ENCODE data around the gene FGD6. TPM values are rescaled to one million over a fixed set of nuclear protein-coding genes. Genes with fewer than 3 reads are reported as not detected.

Gene FGD6
- polyA plus RNA-seq, 1 donor (not counting 4 experiments of a cell fraction or from before 2014, with no cell fraction given): 54.2 TPM

DNA sequence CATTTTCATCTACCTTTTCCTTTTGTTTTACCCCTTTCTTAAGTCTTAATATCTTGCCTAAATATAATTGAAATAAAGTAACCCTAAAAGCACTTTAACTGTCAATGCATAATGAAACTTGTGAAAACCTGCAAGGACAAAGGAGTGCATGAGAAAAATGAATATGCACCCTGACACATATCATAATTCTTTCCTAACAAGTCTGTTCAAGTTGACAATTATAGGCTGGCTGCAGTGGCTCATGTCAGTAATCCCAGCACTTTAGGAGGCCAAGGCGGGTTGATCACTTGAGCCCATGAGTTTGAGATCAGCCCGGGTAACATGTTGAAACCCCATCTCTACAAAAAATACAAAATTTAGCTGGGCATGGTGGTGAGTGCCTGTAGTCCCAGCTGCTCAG lies 65.4 kb downstream of the FGD6 start:
- dilution Hi-C loops (cut with MboI; ENCODE audit: extremely low pct_ligation_motif_present, low sequenced_read_pairs): no loop called here
- Histone ChIP-seq H3K9ac (ENCODE audit: control insufficient read depth, extremely low read depth, insufficient read depth, low read length) (peak overlapping the region; percentile 47), H4K20me1 (ENCODE audit: control insufficient read depth, extremely low read depth, insufficient read depth, low read length) (no peaks in the 10 kb centered on the region), H3K4me2 (ENCODE audit: control insufficient read depth, extremely low read depth, insufficient read depth, low read depth, low read length) (peak overlapping the region; percentile 11), H3K36me3 (ENCODE audit: control insufficient read depth in 2 of 2, extremely low read depth in 1 of 2, insufficient read depth in 2 of 2, low read length in 2 of 2) (no peaks in the 10 kb centered on the region), H3K4me1 (ENCODE audit: control insufficient read depth, extremely low read depth, insufficient read depth, low read length) (peaks cover 20% of the 10 kb centered on the region), H3K9me1 (ENCODE audit: control insufficient read depth, extremely low read depth, insufficient read depth, low read length) (no peaks in the 10 kb centered on the region), H2AFZ (ENCODE audit: control insufficient read depth, low read length) (no peak overlapping the region), H3K79me2 (ENCODE audit: control insufficient read depth, insufficient read depth, low read length) (peaks cover 3% of the 10 kb centered on the region), H3K27ac (ENCODE audit: control insufficient read depth, insufficient read depth, low read length) (peak overlapping the region; percentile 73), H3K27me3 (ENCODE audit: control insufficient read depth, extremely low read depth, insufficient read depth, low read length) (no peaks in the 10 kb centered on the region), H3K9me3 (ENCODE audit: control insufficient read depth, low read depth, low read length) (no peaks in the 10 kb centered on the region), H3K4me3 (ENCODE audit: control insufficient read depth in 2 of 3, extremely low read depth in 1 of 3, insufficient read depth in 2 of 3, low read depth in 1 of 3, low read length in 3 of 3) (no peak overlapping the region)
- DNase-seq (ENCODE audit: low read depth, low spot score) (peak; percentile 35), FAIRE-seq (peak; percentile 91)
- TF ChIP-seq EZH2 (IDR thresholded peaks at IDR 0.05; ENCODE audit: low read length): no peak
- no peak for TF ChIP-seq CTCF (optimal IDR thresholded peaks at IDR 0.05 in 1 of 3, IDR thresholded peaks at IDR 0.05 in 1 of 3, conservative IDR thresholded peaks at IDR 0.05 in 1 of 3; ENCODE audit: extremely low read depth in 1 of 3, insufficient read depth in 2 of 3, low read length in 3 of 3)

DNA sequence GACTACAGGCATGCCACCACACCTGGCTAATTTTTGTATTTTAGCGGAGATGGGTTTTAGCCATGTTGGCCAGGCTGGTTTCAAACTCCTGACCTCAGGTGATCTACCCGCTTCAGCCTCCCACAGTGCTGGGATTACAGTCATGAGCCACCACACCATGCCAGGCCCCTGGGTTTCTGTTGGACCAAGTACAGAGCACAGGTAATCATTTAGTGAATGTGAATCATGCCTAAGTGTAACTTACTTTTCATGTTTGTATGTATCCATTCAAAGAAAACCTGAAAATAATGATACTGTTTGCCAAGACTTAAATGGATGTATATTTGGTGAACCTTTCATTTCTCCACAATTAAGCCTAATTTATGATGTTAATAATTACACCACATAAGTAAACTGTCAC lies 65.9 kb downstream of the FGD6 start:
- TF ChIP-seq CTCF (optimal IDR thresholded peaks at IDR 0.05 in 1 of 3, IDR thresholded peaks at IDR 0.05 in 1 of 3, conservative IDR thresholded peaks at IDR 0.05 in 1 of 3; ENCODE audit: extremely low read depth in 1 of 3, insufficient read depth in 2 of 3, low read length in 3 of 3) (no peak), EZH2 (IDR thresholded peaks at IDR 0.05; ENCODE audit: low read length) (no peak)
- Histone ChIP-seq H3K4me2 (ENCODE audit: control insufficient read depth, extremely low read depth, insufficient read depth, low read depth, low read length) (peak overlapping the region; percentile 11), H3K79me2 (ENCODE audit: control insufficient read depth, insufficient read depth, low read length) (peaks cover 3% of the 10 kb centered on the region), H3K36me3 (ENCODE audit: control insufficient read depth in 2 of 2, extremely low read depth in 1 of 2, insufficient read depth in 2 of 2, low read length in 2 of 2) (no peaks in the 10 kb centered on the region), H3K4me3 (ENCODE audit: control insufficient read depth in 2 of 3, extremely low read depth in 1 of 3, insufficient read depth in 2 of 3, low read depth in 1 of 3, low read length in 3 of 3) (no peak overlapping the region), H3K9ac (ENCODE audit: control insufficient read depth, extremely low read depth, insufficient read depth, low read length) (peak overlapping the region; percentile 17), H3K27me3 (ENCODE audit: control insufficient read depth, extremely low read depth, insufficient read depth, low read length) (no peaks in the 10 kb centered on the region), H3K9me1 (ENCODE audit: control insufficient read depth, extremely low read depth, insufficient read depth, low read length) (no peaks in the 10 kb centered on the region), H3K9me3 (ENCODE audit: control insufficient read depth, low read depth, low read length) (no peaks in the 10 kb centered on the region), H3K4me1 (ENCODE audit: control insufficient read depth, extremely low read depth, insufficient read depth, low read length) (peaks cover 20% of the 10 kb centered on the region), H4K20me1 (ENCODE audit: control insufficient read depth, extremely low read depth, insufficient read depth, low read length) (no peaks in the 10 kb centered on the region), H3K27ac (ENCODE audit: control insufficient read depth, insufficient read depth, low read length) (peak overlapping the region; percentile 73), H2AFZ (ENCODE audit: control insufficient read depth, low read length) (no peak overlapping the region)
- FAIRE-seq (peak; percentile 66), DNase-seq (ENCODE audit: low read depth, low spot score) (no peak)
- dilution Hi-C loops (cut with MboI; ENCODE audit: extremely low pct_ligation_motif_present, low sequenced_read_pairs): no loop called here

Data from keratinocyte (primary cell).